Smooth muscle cell of the brain vasculature (primary cell): ENCODE results near the gene GAK.
"Not testable (repeated sequence)": the region's sequence is repeated elsewhere in the genome, so short reads cannot be mapped to it uniquely, and the experiment has no call there.

Source experiments
- DNase-seq: peaks from one replicate; pipeline ENCODE4 v3.0.0-alpha.2; 2012; ENCODE audit warnings: low read depth, low spot score

The GAK gene

DNA sequence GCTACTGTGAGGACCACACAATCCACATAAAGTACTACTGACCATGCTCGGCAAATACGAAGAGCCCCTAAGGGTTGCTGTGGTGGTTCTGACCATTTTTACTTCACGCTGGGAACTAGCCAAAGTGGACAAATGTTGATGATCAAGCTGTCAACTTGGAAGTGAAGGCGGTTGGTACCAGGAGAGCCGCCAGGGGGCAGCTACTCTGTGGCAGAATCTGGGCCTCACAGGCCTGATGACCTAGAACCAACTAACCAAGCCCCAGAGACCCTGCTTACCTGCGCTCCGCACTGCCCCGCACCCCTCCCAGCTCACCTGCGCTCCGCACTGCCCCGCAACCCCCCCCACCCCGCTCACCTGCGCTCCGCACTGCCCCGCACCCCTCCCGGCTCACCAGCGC is 5.6 kb downstream of the GAK start:
- no peak for DNase-seq

DNA sequence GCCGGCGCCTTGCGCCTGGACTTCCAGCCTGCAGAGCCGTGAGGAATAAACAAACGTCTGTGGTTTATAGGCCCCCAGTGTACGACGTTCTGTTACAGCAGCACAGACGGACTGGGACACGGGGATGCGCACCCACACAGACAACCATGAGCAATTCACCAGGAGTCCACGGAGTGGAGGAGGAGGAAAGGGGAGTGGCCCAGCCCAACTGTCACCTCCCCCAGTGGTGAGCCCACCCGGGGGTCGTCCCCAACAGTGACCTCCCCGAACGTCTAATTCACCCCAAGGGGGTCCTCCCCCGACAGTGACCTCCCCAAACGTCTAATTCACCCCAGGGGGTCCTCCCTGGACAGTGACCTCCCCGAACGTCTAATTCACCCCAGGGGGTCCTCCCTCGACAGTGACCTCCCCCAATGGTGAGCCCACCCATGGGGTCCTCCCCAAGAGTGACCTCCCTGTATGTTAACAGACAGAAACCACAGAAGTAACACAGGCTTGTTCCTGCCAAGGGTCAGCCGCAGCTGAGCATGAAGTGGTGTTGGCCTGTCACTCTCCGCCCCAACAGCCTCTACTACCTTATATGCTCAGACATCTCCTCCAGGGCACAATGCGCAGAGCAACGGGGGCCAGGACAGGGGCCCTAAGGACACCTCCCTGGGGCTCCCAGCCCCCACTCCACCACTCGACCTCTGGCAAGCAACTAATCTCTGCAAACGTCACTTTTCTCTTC is 6.2 kb downstream of the GAK start:
- DNase-seq: no peak

DNA sequence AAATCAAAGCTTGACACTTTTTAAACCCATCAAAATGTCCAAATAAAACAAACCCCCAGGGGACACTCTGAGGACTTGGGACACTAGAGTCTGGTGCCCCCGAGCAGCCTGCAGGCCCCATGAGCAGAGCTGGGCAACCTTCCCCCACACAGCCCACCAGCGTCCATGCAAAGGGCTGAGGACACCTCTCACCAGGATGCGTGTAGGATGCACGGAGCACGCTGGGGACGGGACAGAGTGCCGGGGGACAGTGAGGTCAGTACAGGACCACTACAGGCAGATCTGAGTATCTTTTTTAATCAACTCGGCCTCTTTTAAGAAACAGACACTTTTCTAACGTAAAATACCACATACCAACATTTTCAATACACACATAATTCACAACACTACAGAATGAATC is 6.9 kb downstream of the GAK start:
- no peak for DNase-seq

DNA sequence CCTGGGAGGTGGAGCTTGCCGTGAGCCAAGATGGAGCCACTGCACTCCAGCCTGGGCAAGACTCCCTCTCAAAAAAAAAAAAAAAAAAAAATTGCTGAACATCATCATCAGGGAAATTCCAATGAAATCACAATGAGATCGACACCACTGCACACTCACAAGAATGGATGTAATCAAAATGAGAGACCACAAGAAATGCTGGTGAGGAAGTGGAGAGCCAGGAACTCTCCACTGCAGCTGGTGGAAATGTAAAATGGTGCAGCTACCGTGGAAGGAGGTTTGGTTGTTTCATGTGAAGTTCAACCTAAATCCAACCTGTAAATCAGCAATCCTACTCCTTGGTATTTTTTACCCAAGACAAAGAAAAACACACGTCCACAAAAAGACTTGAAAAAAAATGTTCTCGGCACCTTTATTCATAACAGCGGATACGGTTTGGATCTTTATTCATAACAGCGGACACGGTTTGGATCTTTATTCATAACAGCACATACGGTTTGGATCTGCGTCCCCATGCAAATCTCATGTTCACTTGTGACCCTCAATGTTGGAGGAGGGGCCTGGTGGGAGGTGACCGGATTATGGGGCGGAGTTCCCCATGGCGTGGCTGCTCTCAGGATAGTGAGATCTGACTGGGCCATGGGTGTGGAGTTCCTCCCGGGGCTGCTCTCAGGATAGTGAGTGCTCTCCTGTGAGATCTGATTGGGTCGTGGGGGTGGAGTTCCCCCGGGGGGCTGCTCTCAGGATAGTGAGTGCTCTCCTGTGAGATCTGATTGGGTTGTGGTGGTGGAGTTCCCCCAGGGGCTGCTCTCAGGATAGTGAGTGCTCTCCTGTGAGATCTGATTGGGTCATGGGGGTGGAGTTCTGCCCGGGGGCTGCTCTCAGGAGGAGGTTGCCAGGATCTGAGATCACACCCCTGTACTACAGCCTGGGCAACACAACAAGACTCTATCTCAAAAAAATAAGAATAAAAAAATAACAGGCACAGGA is 7.7 kb downstream of the GAK start:
- DNase-seq: no peak

DNA sequence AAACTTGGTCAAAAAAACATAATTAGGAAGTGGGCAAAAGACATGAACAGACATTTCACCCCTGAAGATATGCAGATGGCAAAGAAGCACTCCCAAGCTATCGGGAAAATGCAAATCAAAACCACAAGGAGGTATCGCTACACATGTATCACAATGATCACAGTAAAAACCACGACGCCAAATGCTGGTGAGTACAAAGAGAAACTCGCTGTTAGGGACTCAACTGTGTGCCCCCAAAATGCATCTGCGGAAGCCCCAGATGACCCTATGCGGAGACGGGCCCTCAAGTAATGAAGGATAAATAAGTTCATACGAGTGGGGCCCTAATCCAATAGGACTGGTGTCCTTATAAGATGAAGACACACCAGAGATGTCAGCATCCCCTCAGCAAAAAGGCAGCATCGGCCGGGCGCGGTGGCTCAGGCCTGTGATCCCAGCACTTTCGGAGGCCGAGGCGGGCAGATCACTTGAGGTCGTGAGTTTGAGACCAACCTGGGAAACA is 10.2 kb downstream of the GAK start:
- no peak for DNase-seq

DNA sequence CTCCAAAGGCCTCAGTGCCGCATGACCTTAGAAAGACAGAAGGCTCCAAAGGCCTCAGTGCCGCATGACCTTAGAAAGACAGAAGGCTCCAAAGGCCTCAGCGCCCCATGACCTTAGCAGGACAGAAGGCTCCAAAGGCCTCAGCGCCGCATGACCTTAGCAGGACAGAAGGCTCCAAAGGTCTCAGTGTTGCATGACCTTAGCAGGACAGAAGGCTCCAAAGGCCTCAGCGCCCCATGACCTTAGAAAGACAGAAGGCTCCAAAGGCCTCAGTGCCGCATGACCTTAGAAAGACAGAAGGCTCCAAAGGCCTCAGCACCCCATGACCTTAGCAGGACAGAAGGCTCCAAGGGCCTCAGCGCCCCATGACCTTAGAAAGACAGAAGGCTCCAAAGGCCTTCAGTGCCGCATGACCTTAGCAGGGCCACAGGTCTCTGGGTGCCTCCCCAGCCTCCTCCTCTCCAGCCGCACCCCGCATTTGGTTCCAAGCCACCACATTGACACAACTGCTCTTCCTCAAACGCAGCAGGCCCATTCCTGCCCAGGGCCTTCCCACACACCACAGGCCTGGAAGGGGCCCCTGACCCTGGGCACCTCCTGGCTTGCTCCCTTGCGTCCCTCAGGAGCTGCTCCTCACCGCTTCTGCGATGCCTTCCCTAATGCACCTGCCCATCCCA is 13.0 kb downstream of the GAK start:
- not testable (repeated sequence) for DNase-seq

DNA sequence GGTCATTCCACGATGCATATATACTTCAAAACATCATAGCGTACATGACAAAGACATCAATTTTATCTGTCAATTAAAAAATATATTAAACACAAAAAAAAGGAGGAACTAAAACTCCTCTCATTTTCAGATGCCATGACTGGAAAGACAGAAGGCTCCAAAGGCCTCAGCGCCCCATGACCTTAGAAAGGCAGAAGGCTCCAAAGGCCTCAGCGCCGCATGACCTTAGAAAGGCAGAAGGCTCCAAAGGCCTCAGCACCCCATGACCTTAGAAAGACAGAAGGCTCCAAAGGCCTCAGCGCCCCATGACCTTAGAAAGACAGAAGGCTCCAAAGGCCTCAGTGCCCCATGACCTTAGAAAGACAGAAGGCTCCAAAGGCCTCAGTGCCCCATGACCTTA is 13.5 kb downstream of the GAK start:
- DNase-seq: not testable (repeated sequence)

DNA sequence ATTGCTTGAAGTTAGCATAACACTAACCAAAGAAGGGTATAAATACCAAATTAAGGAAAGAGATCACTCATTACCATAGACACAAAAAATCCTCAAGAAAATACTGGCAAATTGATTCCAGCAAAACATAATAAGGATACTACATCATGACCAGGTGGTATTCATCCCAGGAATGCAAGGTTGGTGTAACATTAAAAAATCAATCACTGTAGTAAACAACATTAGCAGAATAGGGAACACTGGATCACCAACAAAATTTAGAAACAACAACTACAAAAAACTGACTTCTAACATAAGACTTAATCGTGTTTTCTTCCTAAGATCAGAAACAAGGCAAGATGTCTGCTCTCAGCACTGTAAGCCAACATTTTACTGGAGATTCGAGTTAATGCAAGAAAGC is 14.1 kb downstream of the GAK start:
- DNase-seq: no peak

DNA sequence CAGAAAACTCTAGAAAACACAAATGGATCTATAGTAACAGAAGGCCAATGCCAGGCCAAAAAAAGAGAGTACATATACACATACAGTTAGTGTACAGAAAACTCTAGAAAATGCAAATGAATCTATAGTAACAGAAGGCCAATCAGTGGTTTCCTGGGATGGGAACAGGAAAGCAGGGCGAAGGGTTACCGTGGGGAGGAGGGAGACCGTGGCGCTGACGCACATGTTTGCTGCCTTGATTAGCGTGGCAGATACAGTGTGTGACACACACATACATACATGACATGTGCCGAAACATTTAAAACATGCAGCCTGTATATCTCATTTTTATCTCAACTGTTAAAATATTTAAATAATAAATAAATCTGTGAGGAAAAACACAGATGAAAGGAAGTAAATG is 14.7 kb downstream of the GAK start:
- DNase-seq: no peak

DNA sequence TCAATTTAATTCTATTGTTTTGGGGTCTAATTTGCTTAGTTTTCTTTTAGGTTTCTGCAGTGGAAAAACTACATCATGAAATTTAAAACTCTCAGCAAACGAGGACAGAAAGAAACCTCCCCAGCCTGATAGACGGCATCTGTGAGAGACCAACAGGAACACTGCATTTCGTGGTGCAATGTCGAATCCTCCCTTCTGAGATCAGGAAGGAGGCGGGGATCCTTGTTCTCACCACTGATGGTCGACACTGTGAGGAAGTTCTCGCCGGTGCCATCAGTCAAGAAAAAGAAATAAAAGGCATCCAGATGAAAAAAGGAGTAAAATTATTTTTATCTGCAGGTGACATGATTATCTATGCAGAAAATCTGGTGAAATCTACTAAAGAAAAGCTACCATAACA is 16.5 kb downstream of the GAK start:
- no peak for DNase-seq

DNA sequence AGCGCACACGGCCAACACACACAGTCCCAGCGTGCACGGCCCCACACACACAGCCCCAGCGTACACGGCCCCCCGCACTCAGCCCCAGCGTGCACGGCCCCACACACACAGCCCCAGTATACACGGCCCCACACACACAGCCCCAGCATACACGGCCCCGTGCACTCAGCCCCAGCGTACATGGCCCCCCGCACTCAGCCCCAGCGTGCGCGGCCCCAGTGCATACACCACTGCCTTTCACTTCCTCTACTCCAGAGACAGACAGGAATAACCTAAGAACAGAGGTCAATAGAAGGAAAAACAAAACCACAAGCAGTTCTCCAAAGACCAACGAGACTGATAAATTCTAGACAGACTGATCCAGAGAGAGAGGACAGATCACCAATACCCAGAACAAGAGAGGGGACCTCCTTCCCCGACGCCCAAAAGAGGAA is 17.1 kb downstream of the GAK start:
- no peak for DNase-seq

DNA sequence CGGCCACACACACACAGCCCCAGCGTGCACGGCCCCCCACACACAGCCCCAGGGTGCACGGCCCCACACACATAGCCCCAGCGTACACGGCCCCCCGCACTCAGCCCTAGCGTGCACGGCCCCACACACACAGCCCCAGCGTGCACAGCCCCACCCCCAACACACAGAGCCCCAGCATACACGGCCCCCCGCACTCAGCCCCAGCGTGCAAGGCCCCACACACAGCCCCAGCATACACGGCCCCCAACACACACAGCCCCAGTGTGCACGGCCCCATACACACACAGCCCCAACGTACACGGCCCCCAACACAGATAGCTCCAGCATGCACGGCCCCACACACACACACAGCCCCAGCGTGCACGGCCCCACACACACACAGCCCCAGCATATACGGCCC is 17.6 kb downstream of the GAK start:
- no peak for DNase-seq

DNA sequence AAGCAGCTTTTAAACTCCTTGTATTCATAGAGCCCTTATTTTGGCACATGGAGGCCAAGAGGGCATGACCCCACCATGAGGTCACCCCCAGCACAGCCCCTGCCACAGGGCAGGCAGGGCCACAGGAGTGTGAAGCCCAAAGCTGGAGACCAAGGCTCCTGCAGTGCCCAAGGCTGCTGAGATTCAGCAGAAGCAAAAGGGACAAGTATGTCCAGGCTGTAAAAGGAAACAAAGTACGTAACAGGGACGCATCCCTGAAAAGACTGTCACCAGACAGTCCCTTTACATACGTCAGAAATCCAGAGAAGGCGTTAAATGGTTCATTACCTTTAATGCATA is 18.9 kb downstream of the GAK start:
- no peak for DNase-seq

DNA sequence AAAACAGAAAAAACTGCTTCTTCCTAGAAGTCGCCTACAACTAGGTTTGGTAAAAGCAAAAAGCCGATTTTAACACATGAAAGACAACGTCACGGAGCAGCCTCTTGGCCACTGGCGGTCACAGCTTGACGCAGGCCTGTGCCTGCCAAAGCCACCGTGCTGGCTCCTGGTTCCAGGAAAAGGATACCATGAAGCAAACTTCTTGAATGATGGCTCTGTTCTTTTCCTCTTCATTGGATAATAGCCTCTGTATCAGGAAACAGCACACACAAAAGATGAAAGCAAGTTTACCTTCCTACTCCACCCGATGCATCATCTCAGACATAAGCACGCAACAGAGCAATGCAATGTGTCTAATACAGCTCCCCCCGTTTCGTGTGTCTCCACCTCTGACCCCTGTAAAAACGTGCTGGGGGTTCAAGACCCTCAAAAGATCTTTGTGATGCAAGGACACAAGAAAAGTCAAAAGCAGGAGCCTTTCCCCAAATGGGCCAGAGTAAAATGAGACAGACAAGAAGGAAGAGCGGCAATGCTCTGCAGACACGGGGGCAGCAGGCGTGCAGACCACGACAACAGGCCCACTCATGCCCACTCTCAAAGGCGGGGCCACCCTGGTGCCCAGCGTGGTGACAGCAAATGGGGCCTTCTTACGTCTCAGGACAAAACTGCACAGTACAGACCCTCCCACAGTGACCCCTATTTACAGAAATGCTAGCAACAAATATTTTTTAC is 19.4 kb downstream of the GAK start:
- DNase-seq: no peak

DNA sequence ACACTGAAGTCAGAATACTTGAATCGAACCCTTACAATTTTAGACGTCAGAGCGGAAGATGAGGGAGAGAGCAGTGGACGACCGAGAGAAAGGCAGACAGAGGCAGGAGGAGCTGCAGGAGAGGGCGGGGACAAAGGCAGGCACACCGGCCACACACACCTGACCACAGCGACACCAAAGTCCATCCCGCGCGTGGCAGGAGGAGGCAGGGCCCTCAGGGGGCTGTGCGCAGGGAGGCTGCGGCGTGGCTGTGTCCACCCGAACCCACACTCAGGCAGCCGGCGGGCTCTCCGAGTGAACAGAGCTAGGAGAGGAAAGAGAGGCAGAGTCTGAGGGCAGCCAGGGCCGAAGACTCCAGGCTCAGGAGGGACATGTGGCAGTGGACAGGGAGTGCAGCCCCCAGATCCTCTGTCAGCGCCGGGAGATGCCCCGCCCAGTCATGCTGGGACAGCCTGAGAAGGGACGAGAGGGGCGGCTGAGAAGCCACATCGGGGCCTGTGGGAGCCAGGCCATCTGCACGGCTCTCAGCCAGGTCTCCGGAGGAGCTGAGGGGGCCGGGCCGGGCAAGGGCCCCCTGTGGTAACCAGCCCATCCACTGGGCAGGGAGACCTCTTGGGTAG is 20.1 kb downstream of the GAK start:
- no peak for DNase-seq

DNA sequence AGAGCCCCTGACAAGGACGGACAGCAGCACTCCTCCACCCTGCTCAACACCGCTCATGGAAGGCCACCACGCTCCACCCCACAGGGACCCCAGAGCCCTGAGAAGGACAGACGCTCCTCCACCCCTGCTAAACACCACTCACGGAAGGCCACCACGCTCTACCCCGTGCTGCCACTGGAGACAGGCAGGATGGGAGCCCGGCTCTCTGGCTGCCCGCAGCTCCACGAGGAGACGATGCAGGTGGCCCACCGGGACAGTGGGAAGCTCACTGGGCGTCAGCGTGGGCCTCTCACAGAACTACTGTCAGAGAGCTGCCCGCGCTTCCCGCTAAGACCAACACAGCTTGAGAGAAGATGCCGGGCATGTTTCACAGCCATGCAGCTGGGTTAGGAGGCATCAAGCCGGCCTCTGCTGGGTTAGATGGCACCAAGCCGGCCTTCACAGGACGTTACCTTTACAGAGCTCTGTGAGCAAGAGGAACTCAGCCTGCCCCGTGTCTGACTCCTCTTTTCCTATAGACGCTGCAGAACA is 20.8 kb downstream of the GAK start:
- no peak for DNase-seq

DNA sequence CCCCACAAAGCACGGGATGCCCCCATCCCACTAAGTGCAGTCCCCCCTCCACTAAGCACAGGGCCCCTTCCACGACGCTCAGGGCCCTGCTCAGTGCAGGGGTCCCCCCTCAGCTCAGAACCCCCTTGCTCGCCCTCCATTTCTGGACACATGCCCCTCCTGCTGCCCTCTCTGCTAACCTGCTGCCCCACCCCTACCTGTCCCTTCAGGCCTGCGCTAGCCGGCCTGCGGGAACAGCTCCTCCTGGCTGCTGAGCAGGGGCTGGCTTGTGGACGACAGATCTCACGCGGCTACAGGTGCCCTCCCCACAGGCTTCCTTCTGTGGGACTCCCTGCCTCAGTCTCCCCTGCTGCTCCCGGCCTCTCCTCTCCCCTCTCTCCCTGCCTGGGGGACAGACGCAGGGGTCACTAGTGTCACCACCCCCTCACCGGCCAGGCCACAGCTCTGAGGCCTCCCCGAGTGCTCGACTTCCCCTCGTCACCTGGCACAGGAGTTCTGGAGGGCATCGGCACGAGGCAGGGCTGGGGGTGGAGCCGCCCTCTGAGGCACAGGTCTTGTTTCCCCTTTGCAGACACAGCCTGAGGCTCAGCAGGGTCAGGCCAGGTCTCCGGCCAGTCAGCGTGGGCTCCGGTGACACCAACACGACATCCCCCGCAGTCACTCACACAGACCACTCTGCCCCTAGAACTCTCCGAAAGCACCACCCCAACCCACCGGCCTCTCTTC is 21.6 kb downstream of the GAK start:
- DNase-seq: no peak

DNA sequence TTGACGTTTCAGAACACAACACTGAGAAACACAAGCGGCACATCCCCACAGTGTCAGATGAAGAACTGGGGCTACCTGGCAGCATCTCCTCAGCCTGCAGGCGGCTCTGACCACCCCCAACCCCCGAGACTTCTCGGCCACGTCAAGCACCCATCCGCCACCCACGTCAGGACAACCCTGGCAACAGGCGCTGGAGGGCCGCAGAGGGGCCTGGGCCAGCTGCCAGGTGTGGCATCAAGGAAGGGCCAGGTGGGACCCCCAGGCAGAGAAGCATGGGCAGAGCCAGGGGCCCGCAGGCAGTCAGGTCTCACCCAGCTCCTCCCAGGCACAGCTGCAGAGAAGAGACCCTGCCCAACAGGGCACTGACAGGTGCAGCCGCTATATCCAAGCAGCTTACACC is 22.3 kb downstream of the GAK start:
- no peak for DNase-seq

DNA sequence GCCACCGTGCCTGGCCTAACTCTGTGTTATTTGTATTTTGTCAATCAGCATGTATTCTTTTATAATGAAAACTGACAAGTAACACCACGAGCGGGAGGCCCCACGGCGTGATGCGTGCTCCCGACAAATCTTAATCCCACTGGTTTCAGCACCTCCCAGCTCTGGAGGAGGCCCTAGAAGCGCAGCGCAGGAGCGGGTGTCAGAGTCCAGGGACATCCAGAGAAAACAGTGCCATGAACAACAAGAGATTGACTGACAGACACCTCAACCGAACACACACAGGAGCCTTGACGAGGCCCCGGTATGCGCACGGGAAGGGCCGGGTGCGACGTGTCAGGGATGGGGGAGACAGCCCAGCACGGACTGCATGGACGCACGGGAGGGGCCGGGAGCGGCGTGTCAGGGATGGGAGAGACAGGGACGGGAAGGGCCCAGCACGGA is 23.0 kb downstream of the GAK start:
- no peak for DNase-seq
